ENCODE data around the gene MMP17. TPM values are rescaled to one million over a fixed set of nuclear protein-coding genes. Genes with fewer than 3 reads are reported as not detected.

Gene MMP17
- total RNA-seq: 3.2 TPM
- 0.82 TPM for polyA plus RNA-seq (ENCODE audit: insufficient read depth, low read depth, low replicate concordance)
- long read RNA-seq, donor 1: 0 reads
- long read RNA-seq, donor 2: 0 reads
- long read RNA-seq, donor 3: 0 reads
- long read RNA-seq, donor 4, partial matches to known transcripts: 0 of 1 reads
- long read RNA-seq, donor 4, other reads (novel, unspliced or antisense): 0 of 1 reads
- long read RNA-seq, donor 5: 0 reads
- long read RNA-seq, donor 6, partial matches to known transcripts: 0 of 1 reads
- long read RNA-seq, donor 6, other reads (novel, unspliced or antisense): 0 of 1 reads
- long read RNA-seq, donor 7, partial matches to known transcripts: 1 of 5 reads
- long read RNA-seq, donor 7, other reads (novel, unspliced or antisense): 2 of 5 reads
- long read RNA-seq, donor 8: 0 reads
- long read RNA-seq, donor 9: 0 reads
- long read RNA-seq, donor 10: 0 reads

DNA sequence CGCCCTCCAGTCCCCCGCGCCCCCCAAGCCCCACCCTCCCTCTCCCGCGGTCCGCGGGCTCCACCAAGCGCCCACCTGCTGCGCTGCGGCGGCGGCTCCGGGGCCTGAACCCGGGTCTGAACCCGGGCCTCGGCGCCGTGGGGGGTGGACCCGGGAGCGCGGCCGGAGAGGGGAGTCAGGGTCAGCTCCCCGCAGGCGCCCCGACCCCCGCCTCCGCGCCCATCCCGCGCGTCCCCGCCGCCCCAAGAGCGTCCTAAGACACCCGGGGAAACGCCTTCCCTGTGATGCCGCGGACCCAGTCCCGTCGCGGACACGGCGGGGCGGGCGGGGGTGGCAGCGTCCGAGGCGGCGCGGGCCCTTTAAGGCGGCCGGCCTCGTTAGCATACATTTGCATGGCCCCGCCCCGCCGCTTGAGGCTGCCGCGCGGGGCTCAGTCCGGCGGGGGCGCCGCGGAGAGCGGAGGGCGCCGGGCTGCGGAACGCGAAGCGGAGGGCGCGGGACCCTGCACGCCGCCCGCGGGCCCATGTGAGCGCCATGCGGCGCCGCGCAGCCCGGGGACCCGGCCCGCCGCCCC lies at the start of gene MMP17:
TSS of gene MMP17 (plus strand) at position 433 of the 574 bp plus-strand sequence. CDS start at position 535, 102 bp downstream.
- FAIRE-seq (no peak), DNase-seq (peak in 4 of 5 donors; percentile 49 to 81 (median 72))
- H3K27ac ChIP-seq (ENCODE audit: low read depth in 2 of 2, low read length in 2 of 2): no peak within 1 kb of the TSS
- no peak within 1 kb of the TSS for H3K4me3 ChIP-seq (ENCODE audit: low read length in 3 of 3)
- peaks cover 0 to 8% (median 0%) of the 10 kb centered on the region in 3 donors for H3K4me1 ChIP-seq (ENCODE audit: control insufficient read depth in 2 of 3, insufficient read depth in 2 of 3, low read depth in 1 of 3, low read length in 3 of 3)
- H3K36me3 ChIP-seq (ENCODE audit: control insufficient read depth in 2 of 3, insufficient read depth in 3 of 3, low read length in 3 of 3): no peaks in the 10 kb centered on the region
- H3K9ac ChIP-seq (ENCODE audit: low read length in 3 of 3): no peak within 1 kb of the TSS
- TF ChIP-seq, protein P1, sequence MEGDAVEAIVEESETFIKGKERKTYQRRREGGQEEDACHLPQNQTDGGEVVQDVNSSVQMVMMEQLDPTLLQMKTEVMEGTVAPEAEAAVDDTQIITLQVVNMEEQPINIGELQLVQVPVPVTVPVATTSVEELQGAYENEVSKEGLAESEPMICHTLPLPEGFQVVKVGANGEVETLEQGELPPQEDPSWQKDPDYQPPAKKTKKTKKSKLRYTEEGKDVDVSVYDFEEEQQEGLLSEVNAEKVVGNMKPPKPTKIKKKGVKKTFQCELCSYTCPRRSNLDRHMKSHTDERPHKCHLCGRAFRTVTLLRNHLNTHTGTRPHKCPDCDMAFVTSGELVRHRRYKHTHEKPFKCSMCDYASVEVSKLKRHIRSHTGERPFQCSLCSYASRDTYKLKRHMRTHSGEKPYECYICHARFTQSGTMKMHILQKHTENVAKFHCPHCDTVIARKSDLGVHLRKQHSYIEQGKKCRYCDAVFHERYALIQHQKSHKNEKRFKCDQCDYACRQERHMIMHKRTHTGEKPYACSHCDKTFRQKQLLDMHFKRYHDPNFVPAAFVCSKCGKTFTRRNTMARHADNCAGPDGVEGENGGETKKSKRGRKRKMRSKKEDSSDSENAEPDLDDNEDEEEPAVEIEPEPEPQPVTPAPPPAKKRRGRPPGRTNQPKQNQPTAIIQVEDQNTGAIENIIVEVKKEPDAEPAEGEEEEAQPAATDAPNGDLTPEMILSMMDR (IDR thresholded peaks at IDR 0.05; ENCODE audit: borderline replicate concordance, extremely low read depth, insufficient read depth): no peak
- H3K27me3 ChIP-seq (ENCODE audit: control insufficient read depth, insufficient read depth, low read length): peaks cover 7% of the 10 kb centered on the region
- no peaks in the 10 kb centered on the region for H3K9me3 ChIP-seq (ENCODE audit: control insufficient read depth in 2 of 3, insufficient read depth in 1 of 3, low read length in 3 of 3)
- intact Hi-C loops (cut with DNase I): no loop called here

DNA sequence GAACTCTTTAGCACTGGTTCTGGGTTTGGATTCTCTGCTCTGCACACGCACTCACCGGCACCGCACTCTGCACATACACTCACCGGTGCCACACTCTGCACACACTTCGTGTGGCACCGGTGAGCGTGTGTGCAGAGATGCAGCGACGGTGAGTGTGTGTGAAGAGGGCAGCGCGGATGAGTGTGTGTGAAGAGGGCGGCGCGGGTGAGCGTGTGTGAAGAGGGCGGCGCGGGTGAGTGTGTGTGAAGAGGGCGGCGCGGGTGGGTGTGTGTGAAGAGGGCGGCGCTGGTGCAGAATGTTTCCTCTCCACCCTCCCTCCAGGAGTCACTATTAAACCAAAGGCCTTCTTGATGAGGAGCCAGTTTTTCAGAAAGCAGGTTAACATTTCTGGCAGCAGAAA lies 49.2 kb upstream of the MMP17 start:
- Histone ChIP-seq H3K36me3 (ENCODE audit: control insufficient read depth in 2 of 3, insufficient read depth in 3 of 3, low read length in 3 of 3) (peaks cover 0 to 22% (median 7%) of the 10 kb centered on the region in 3 donors), H3K4me3 (ENCODE audit: low read length in 3 of 3) (no peak overlapping the region), H3K9ac (ENCODE audit: low read length in 3 of 3) (no peak overlapping the region), H3K9me3 (ENCODE audit: control insufficient read depth in 2 of 3, insufficient read depth in 1 of 3, low read length in 3 of 3) (no peaks in the 10 kb centered on the region), H3K4me1 (ENCODE audit: control insufficient read depth in 2 of 3, insufficient read depth in 2 of 3, low read depth in 1 of 3, low read length in 3 of 3) (no peaks in the 10 kb centered on the region), H3K27ac (ENCODE audit: low read depth in 2 of 2, low read length in 2 of 2) (no peak overlapping the region), H3K27me3 (ENCODE audit: control insufficient read depth, insufficient read depth, low read length) (no peaks in the 10 kb centered on the region)
- DNase-seq (no peak), FAIRE-seq (no peak)
- intact Hi-C loops (cut with DNase I): no loop called here
- TF ChIP-seq, protein P1 (IDR thresholded peaks at IDR 0.05; ENCODE audit: borderline replicate concordance, extremely low read depth, insufficient read depth): no peak

DNA sequence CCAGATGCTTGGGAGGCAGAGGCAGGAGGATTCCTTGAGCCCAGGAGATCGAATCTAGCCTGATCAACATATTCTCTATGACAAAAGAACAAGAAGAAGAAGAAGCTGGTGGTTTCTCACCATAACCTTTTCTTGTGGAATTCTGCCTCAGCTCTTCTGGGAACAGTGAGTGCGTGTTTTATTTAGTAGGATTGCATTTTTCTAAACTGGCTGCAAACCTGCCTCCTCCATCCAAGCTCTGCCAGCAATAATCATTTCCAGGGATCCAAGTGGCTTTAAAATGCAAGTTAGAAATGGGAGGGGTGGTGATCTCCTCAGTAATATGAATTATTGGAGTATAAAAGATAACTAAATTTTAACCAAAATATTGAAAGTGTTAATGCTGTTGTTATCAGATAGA lies 46.1 kb upstream of the MMP17 start:
- H3K36me3 ChIP-seq (ENCODE audit: control insufficient read depth in 2 of 3, insufficient read depth in 3 of 3, low read length in 3 of 3): peaks cover 0 to 20% (median 10%) of the 10 kb centered on the region in 3 donors
- H3K27ac ChIP-seq (ENCODE audit: low read depth in 2 of 2, low read length in 2 of 2): no peak overlapping the region
- FAIRE-seq (no peak), DNase-seq (no peak)
- intact Hi-C loops (cut with DNase I): no loop called here
- no peaks in the 10 kb centered on the region for H3K27me3 ChIP-seq (ENCODE audit: control insufficient read depth, insufficient read depth, low read length)
- H3K4me1 ChIP-seq (ENCODE audit: control insufficient read depth in 2 of 3, insufficient read depth in 2 of 3, low read depth in 1 of 3, low read length in 3 of 3): no peaks in the 10 kb centered on the region
- no peaks in the 10 kb centered on the region for H3K9me3 ChIP-seq (ENCODE audit: control insufficient read depth in 2 of 3, insufficient read depth in 1 of 3, low read length in 3 of 3)
- no peak overlapping the region for H3K9ac ChIP-seq (ENCODE audit: low read length in 3 of 3)
- H3K4me3 ChIP-seq (ENCODE audit: low read length in 3 of 3): no peak overlapping the region
- TF ChIP-seq, protein P1 (IDR thresholded peaks at IDR 0.05; ENCODE audit: borderline replicate concordance, extremely low read depth, insufficient read depth): no peak
